ENCODE data around the gene SIAH2. TPM values are rescaled to one million over a fixed set of nuclear protein-coding genes. Genes with fewer than 3 reads are reported as not detected.

SIAH2 gene
- total RNA-seq, 4 donors from 2014 or later, result 24.8 to 102 (median 38.8) TPM

GRCh38 chr3:150699068-150699639 lies 63.8 kb downstream of the SIAH2 start:
- 48 to 50% methylated on average over 2 of the region's 2 CpGs for WGBS, 2 donors (ENCODE audit: low coverage in 1 of 2)
- Histone ChIP-seq H3K9me3 (no peaks in the 10 kb centered on the region), H3K36me3 (no peaks in the 10 kb centered on the region), H3K27me3 (no peaks in the 10 kb centered on the region), H3K4me3 (no peak overlapping the region), H3K27ac (no peak overlapping the region), H3K4me1 (peaks cover 0 to 6% (median 2%) of the 10 kb centered on the region in 4 donors)
- intact Hi-C loops (cut with DNase I; ENCODE audit: low total_unique reads) (no loop called here), in situ Hi-C loops (cut with MboI; ENCODE audit: low pct_ligation_motif_present in 1 of 4, low pct_unique_long_range_greater_than_20kb in 1 of 4, low sequenced_read_pairs in 3 of 4) (no loop called here)
- DNase-seq, result no peak
- no peak for TF ChIP-seq POLR2AphosphoS5 (IDR thresholded peaks at IDR 0.05)
- TF ChIP-seq POLR2A (IDR thresholded peaks at IDR 0.05), result no peak

DNA sequence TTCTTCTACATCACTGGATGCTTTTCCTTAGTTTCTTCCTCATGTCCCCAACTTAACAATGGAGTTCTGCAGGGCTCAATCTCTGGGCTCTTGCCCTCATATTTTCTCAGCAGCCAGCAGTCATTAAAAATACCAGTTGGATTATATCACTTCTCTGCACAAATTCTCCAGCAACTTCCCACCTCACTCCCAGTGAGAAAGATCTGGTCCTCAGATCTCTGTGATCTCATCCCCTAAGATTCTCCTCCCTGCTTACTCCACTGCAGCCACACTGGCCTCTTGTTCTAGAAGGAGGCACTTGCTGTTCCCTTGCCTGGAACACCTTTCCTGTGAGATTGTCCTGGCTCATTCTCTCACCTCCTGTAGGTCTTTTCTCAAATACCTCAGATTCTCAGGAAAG lies 65.3 kb downstream of the SIAH2 start:
- peaks cover 0 to 5% of the 10 kb centered on the region in 2 donors for H3K9me3 ChIP-seq
- in situ Hi-C loops (cut with MboI; ENCODE audit: low pct_ligation_motif_present in 1 of 4, low pct_unique_long_range_greater_than_20kb in 1 of 4, low sequenced_read_pairs in 3 of 4), result no loop called here
- TF ChIP-seq CTCF (IDR thresholded peaks at IDR 0.05), result no peak
- no peak for TF ChIP-seq EP300 (IDR thresholded peaks at IDR 0.05; ENCODE audit: low read depth)
- no peak for TF ChIP-seq POLR2AphosphoS5 (IDR thresholded peaks at IDR 0.05)
- no peak for TF ChIP-seq POLR2A (IDR thresholded peaks at IDR 0.05)
- no peaks in the 10 kb centered on the region for H3K36me3 ChIP-seq
- no peak overlapping the region for H3K27ac ChIP-seq
- H3K4me1 ChIP-seq, result no peaks in the 10 kb centered on the region
- intact Hi-C loops (cut with DNase I; ENCODE audit: low total_unique reads), result no loop called here
- no peak for DNase-seq
- no peak overlapping the region for H3K4me3 ChIP-seq
- no peaks in the 10 kb centered on the region for H3K27me3 ChIP-seq

DNA sequence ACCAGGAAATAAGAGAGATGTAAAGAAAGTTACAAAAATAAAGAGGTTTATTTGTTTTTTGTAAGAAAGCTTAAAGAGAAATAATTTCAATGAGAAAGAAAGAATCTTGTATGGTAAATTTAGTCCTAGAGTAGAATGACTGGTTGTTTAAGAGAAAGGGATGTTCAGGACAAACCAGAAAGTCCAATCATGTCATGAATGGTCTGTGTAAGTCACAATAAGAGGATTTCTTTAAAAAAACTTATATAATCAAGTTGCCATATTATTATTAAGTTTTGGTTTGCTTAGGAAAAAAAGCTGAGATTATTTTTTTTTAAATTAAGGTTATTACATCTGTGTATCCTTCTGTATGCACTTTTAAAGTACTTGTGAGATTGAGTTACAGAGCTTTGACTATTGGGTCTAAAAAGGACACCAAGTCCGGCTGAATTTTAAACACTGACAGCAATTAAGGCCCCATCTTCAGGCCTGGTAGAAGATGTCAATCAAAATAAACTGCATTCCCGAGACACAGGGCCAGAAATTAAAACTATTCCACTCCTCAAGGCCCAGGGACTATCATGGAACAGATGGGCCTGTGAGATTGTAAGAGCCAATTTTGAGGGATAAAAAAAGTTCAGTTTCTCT lies 71.4 kb downstream of the SIAH2 start:
- no peak for DNase-seq
- intact Hi-C loops (cut with DNase I; ENCODE audit: low total_unique reads), result no loop called here
- Histone ChIP-seq H3K9me3 (peaks cover 0 to 8% of the 10 kb centered on the region in 2 donors), H3K36me3 (no peaks in the 10 kb centered on the region), H3K27me3 (no peaks in the 10 kb centered on the region), H3K4me3 (no peak overlapping the region), H3K27ac (no peak overlapping the region), H3K4me1 (no peaks in the 10 kb centered on the region)
- WGBS, 2 donors (ENCODE audit: low coverage in 1 of 2), result 87 to 100% methylated on average over 1 to 2 of the region's 2 CpGs
- TF ChIP-seq POLR2AphosphoS5 (IDR thresholded peaks at IDR 0.05), result no peak
- no peak for TF ChIP-seq CTCF (IDR thresholded peaks at IDR 0.05)
- TF ChIP-seq EP300 (IDR thresholded peaks at IDR 0.05; ENCODE audit: low read depth), result no peak
- TF ChIP-seq POLR2A (IDR thresholded peaks at IDR 0.05), result no peak
- in situ Hi-C loops (cut with MboI; ENCODE audit: low pct_ligation_motif_present in 1 of 4, low pct_unique_long_range_greater_than_20kb in 1 of 4, low sequenced_read_pairs in 3 of 4), result no loop called here

Other genes starting within 250 kb of the SIAH2 start
- gene SERP1, start 216.7 kb downstream of the SIAH2 start, total RNA-seq, result 100 to 1,000 TPM in 3 of 4 donors, 10 to 100 TPM in 1; 96.9 to 341 (median 275) TPM
- gene EIF2A, start 216.4 kb downstream of the SIAH2 start, total RNA-seq, result 100 to 1,000 TPM in 1 of 4 donors, 10 to 100 TPM in 3; 20.9 to 132 (median 72.2) TPM
- gene SELENOT, start 159.8 kb downstream of the SIAH2 start, total RNA-seq, result 100 to 1,000 TPM in 2 of 4 donors, 10 to 100 TPM in 2; 36.3 to 149 (median 95.1) TPM
- not detected for gene ERICH6, start 59.2 kb downstream of the SIAH2 start, total RNA-seq
- not detected for gene MINDY4B, start 142.3 kb upstream of the SIAH2 start, total RNA-seq
- gene CLRN1, start 209.6 kb upstream of the SIAH2 start, total RNA-seq, result under 1 TPM in 1 of 4 donors, not detected in 3; 0.14 TPM

Measured in transverse colon (tissue), 4 donors.